ENCODE data around the gene SPACA9.

SPACA9 gene

DNA sequence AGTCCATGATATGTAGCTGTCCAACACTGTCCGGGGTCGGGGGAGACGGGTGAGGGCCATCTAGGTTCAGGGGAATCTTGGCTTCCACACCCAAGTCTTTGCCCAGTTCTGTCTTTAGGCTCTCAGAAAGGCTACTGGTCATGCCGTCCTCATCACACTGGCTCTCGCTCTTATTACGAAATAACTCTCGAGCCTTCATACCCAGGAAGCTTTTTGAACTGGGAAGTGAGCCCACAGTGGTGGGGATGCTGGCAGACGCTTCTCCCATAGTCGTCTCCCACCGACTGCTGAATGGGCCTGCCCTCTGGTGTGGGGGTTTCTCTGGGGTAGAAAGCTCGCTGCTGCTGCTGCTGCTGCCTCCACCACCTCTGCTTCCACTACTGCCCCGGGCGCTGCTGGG, 17.6 kb downstream of the SPACA9 start:
- intact Hi-C loops (cut with DNase I; ENCODE audit: low total_unique reads), result no loop called here
- Histone ChIP-seq H3K4me3 (no peak overlapping the region), H3K36me3 (peaks cover 50 to 94% (median 91%) of the 10 kb centered on the region in 3 donors), H3K4me1 (peaks cover 0 to 6% (median 0%) of the 10 kb centered on the region in 4 donors), H3K9me3 (no peaks in the 10 kb centered on the region), H3K27ac (no peak overlapping the region), H3K27me3 (no peaks in the 10 kb centered on the region)
- TF ChIP-seq CTCF (IDR thresholded peaks at IDR 0.05), result no peak
- DNase-seq, result peak in 1 of 2 donors; percentile 44

DNA sequence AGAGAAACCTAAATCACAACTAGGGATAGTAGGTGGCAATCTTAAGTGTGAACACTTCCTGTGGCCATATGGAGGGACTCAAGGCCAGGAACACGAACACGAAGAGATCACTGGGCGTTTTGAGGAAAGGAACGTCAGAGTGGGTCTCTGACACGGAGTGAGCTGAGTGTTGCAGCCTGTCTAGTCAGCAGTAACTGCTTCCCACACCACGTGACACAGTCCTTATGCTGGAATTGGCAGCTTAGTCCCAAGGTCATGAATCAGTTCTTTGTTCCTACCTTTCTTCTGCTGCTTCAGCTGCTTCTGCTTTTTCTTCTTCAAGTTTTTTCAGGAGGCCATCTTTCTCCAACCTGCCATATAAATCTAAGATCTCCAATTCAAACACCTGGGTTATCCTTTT, 18.2 kb downstream of the SPACA9 start:
- intact Hi-C loops (cut with DNase I; ENCODE audit: low total_unique reads), result no loop called here
- Histone ChIP-seq H3K27ac (no peak overlapping the region), H3K36me3 (peaks cover 54 to 95% (median 89%) of the 10 kb centered on the region in 3 donors), H3K4me1 (peaks cover 0 to 6% (median 0%) of the 10 kb centered on the region in 4 donors), H3K4me3 (no peak overlapping the region), H3K27me3 (no peaks in the 10 kb centered on the region), H3K9me3 (no peaks in the 10 kb centered on the region)
- DNase-seq, result no peak
- no peak for TF ChIP-seq CTCF (IDR thresholded peaks at IDR 0.05)

GRCh38 chr9:132898051-132898450, 19.4 kb downstream of the SPACA9 start:
- H3K4me1 ChIP-seq, result peaks cover 0 to 6% (median 0%) of the 10 kb centered on the region in 4 donors
- no peak overlapping the region for H3K27ac ChIP-seq
- no peak for TF ChIP-seq CTCF (IDR thresholded peaks at IDR 0.05)
- H3K4me3 ChIP-seq, result no peak overlapping the region
- DNase-seq, result no peak
- no peaks in the 10 kb centered on the region for H3K9me3 ChIP-seq
- intact Hi-C loops (cut with DNase I; ENCODE audit: low total_unique reads), result no loop called here
- H3K27me3 ChIP-seq, result no peaks in the 10 kb centered on the region
- peaks cover 60 to 94% (median 83%) of the 10 kb centered on the region in 3 donors for H3K36me3 ChIP-seq

DNA sequence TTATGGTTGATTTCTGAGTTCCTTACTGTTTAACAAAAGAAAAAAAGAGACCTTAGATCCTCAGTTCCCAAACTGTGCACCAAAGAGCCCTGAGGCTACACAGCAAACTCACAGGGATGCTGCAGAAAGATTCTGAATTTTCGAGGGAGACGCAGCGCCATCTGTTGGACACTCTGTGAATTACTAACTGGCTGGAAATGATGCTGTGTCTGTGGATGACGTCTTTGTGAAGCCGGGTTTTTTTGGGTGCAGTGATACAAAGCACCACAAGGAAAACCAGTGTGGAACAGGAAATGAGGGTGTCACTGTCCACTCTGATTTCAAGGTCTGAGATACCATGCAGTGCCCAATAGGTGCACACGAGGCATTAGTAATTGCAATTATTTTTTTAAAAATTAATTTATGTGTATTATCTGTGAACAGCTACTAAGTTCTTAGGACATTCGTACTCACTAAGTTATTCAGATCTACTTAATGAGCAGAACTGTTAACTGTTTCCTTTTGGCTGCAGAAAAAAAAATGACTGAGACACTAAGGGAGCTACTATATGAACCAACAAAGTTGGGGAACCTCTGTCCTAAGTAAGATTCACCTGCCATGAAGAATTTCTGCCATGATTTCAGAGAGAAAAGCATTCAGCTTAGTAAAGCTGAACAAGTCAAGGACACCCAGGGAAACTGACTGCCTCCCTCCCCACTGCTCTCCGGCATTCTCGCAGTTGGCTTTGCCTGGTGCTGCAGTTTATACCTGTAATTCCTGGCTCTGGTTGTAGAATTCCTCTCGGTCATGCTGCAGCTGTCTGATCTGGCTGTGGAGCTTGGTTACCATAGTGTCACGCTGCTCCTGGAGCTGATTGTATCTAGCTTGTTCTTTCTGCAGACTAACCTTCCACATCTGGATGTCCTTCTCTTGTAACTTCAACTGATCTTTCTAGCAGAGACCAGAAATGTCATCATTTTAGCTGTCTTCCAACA, 23.4 kb downstream of the SPACA9 start:
- Histone ChIP-seq H3K36me3 (peaks cover 73 to 98% (median 83%) of the 10 kb centered on the region in 3 donors), H3K4me1 (no peaks in the 10 kb centered on the region), H3K27me3 (no peaks in the 10 kb centered on the region), H3K9me3 (no peaks in the 10 kb centered on the region), H3K27ac (no peak overlapping the region), H3K4me3 (no peak overlapping the region)
- intact Hi-C loops (cut with DNase I; ENCODE audit: low total_unique reads), result no loop called here
- DNase-seq, result peak; percentile 57 to 84
- TF ChIP-seq CTCF (IDR thresholded peaks at IDR 0.05), result peak; percentile 89 to 95

DNA sequence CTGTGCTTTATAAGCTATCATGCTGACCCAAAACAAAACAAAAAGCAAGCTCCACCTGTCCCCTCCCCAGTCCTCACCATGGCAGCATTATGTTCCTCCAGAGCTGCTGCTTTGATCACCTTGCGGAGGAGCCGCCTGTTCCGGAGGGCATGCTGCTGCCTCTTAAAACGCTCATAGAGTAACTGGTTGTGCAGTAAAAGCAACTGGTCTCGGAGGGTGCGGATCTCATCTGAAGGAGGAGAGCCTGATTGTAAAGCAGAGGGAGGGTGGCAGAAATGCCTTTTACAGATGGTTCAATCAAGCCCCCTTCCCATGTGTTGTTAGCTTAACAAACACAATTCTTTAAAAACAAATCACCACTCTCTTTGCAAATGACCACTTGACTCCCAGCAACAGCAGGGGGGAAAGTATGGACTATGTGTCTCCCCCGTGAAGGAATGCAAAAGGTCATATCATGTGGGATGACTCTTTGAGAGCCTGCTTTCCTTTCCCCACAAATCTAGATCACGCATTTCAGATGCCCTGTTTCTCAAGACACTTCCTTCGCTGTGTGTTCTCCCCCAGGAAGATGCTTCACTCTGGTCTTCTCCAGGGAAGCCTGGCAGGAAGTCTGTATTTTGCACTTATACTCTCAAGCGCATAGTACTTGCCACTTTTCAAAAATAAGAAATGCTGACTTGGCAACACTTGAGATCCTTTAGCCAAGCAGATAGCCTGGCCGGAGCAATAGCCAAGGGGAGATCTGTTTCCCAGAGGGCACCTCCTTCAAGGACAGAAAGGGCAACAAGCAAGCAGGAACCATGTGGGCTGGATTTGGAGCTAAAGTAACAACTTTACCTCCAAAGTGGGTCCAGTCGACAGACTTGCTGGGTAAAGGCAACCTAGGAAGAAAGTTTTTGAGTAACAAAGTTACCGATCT, 25.1 kb downstream of the SPACA9 start:
- Histone ChIP-seq H3K9me3 (no peaks in the 10 kb centered on the region), H3K4me3 (no peak overlapping the region), H3K36me3 (peaks cover 69 to 94% (median 83%) of the 10 kb centered on the region in 3 donors), H3K4me1 (no peaks in the 10 kb centered on the region), H3K27me3 (no peaks in the 10 kb centered on the region), H3K27ac (no peak overlapping the region)
- intact Hi-C loops (cut with DNase I; ENCODE audit: low total_unique reads), result no loop called here
- no peak for TF ChIP-seq CTCF (IDR thresholded peaks at IDR 0.05)
- no peak for DNase-seq

Measured in tibial artery (tissue), 4 donors.